CD14-positive monocyte (primary cell): ENCODE measurements around the gene CBX6. TPM values are rescaled to one million over a fixed set of nuclear protein-coding genes. Genes with fewer than 3 reads are reported as not detected.

ENCODE experiments used
- DNase-seq, 3 donors: peaks; one replicate each; pipeline ENCODE4 v3.0.0-alpha.2; 2011 to 2022
- H2AFZ ChIP-seq: 2 replicates; pipeline ENCODE4 v1.6.0; 2012; ENCODE audit warnings: mild to moderate bottlenecking, low read depth, low read length, inconsistent platforms; ENCODE audit not compliant: insufficient read depth, poor library complexity, severe bottlenecking
- H3K27ac ChIP-seq, 2 donors: 1 replicate in 1 of 2; 2 replicates in 1 of 2; pipeline ENCODE4 v1.5.1; 2012 to 2013; ENCODE audit warnings: low read length in 2 of 2, control low read depth in 1 of 2, inconsistent platforms in 1 of 2, low read depth in 1 of 2, mild to moderate bottlenecking in 1 of 2
- H3K27me3 ChIP-seq, 2 donors: one replicate each; pipeline versions ENCODE4 v1.6.0 to v1.6.1; 2011 to 2013; ENCODE audit warnings: low read length in 2 of 2; ENCODE audit not compliant: control insufficient read depth in 2 of 2, insufficient read depth in 2 of 2
- H3K36me3 ChIP-seq, 2 donors: replicated peaks in 1 of 2; 1 replicate in 1 of 2; 2 replicates in 1 of 2; pipeline versions ENCODE4 v1.5.1 to v1.6.1; 2012 to 2013; ENCODE audit warnings: low read length in 2 of 2, control low read depth in 1 of 2, inconsistent platforms in 1 of 2, mild to moderate bottlenecking in 1 of 2; ENCODE audit not compliant: insufficient read depth in 2 of 2, control insufficient read depth in 1 of 2
- H3K4me1 ChIP-seq, 2 donors: 1 replicate in 1 of 2; 2 replicates in 1 of 2; pipeline versions ENCODE4 v1.5.1 to v1.6.1; 2012 to 2013; ENCODE audit warnings: low read length in 2 of 2, control low read depth in 1 of 2, inconsistent platforms in 1 of 2, mild to moderate bottlenecking in 1 of 2, moderate library complexity in 1 of 2; ENCODE audit not compliant: insufficient read depth in 2 of 2, control insufficient read depth in 1 of 2
- H3K4me2 ChIP-seq: replicated peaks from 2 replicates; pipeline ENCODE3; 2012; ENCODE audit warnings: low read length, moderate library complexity, mild to moderate bottlenecking; ENCODE audit not compliant: poor library complexity, severe bottlenecking; ENCODE audit errors: extremely low read depth
- H3K4me3 ChIP-seq, 3 experiments: fragments of 200-600 bp in 1 of 3; sonication (generic) in 1 of 3; replicated peaks in 1 of 3; 1 replicate in 2 of 3; 2 replicates in 1 of 3; pipeline ENCODE4 v1.5.1; 2011 to 2013; ENCODE audit warnings: low read length in 3 of 3, mild to moderate bottlenecking in 3 of 3, control low read depth in 2 of 3, low read depth in 2 of 3, inconsistent platforms in 1 of 3, moderate library complexity in 1 of 3
- H3K79me2 ChIP-seq: 2 replicates; pipeline ENCODE4 v1.6.0; 2012; ENCODE audit warnings: mild to moderate bottlenecking, control low read depth, inconsistent platforms, low read length, moderate library complexity; ENCODE audit not compliant: insufficient read depth
- H3K9ac ChIP-seq: 2 replicates; pipeline ENCODE4 v1.6.0; 2017; ENCODE audit warnings: low read length, mild to moderate bottlenecking; ENCODE audit not compliant: insufficient read depth, poor library complexity, severe bottlenecking
- H3K9me3 ChIP-seq, 2 donors: replicated peaks in 1 of 2; 1 replicate in 1 of 2; 2 replicates in 1 of 2; pipeline versions ENCODE4 v1.5.1 to v1.6.1; 2012 to 2013; ENCODE audit warnings: low read length in 2 of 2, control low read depth in 1 of 2; ENCODE audit not compliant: control insufficient read depth in 1 of 2, insufficient read depth in 1 of 2
- H4K20me1 ChIP-seq: 2 replicates; pipeline ENCODE4 v1.6.0; 2012; ENCODE audit warnings: mild to moderate bottlenecking, low read length, control low read depth, moderate library complexity; ENCODE audit not compliant: insufficient read depth
- H3K27ac Mint-ChIP-seq, 7 donors: one replicate each; pipeline ENCODE4 v1.8.0; 2020; ENCODE audit warnings: mild to moderate bottlenecking in 7 of 7, mixed read lengths in 7 of 7, moderate library complexity in 6 of 7, inconsistent platforms in 2 of 7
- H3K27me3 Mint-ChIP-seq, 3 donors: one replicate each; pipeline ENCODE4 v1.8.0; 2021 to 2022; ENCODE audit warnings: low read depth in 3 of 3, mild to moderate bottlenecking in 3 of 3, mixed read lengths in 3 of 3, moderate library complexity in 3 of 3, inconsistent platforms in 1 of 3
- H3K36me3 Mint-ChIP-seq, 2 donors: one replicate each; pipeline ENCODE4 v1.8.0; 2020; ENCODE audit warnings: mixed read lengths in 2 of 2, inconsistent platforms in 1 of 2, mild to moderate bottlenecking in 1 of 2
- H3K4me1 Mint-ChIP-seq: one replicate; pipeline ENCODE4 v1.8.0; 2020; ENCODE audit warnings: mild to moderate bottlenecking, mixed read lengths
- H3K4me3 Mint-ChIP-seq, 2 donors: one replicate each; pipeline ENCODE4 v1.8.0; 2020; ENCODE audit warnings: mild to moderate bottlenecking in 2 of 2, mixed read lengths in 2 of 2, moderate library complexity in 1 of 2
- H3K9me3 Mint-ChIP-seq, 7 donors: one replicate each; pipeline ENCODE4 v1.8.0; 2020 to 2022; ENCODE audit warnings: mixed read lengths in 7 of 7, mild to moderate bottlenecking in 6 of 7, moderate library complexity in 6 of 7, inconsistent platforms in 2 of 7
- WGBS: methylation state at CpG from one replicate; pipeline ENCODE4 v1.1.5; 2013; ENCODE audit warnings: missing lambda C conversion rate; ENCODE audit not compliant: insufficient coverage; 5-methylcytosine and 5-hydroxymethylcytosine counted together
- intact Hi-C, 2 donors: fragments of 100-400 bp; cut with micrococcal nuclease; formaldehyde crosslinking; loops; one replicate each; pipeline versions ENCODE4 v1.15.0 to v1.15.1; 2023
- polyA plus RNA-seq, 3 donors: library from polyadenylated mRNA; depleted of rRNA in 1 of 3; unstranded in 2 of 3; stranded (reverse) in 1 of 3; fragments of 300-500 nt in 2 of 3; fragments of >200 nt in 1 of 3; fragmentation: Illumina TruSeq in 2 of 3; gene quantifications; 1 replicate in 2 of 3; 2 replicates in 1 of 3; pipeline ENCODE4 v1.2.3, GENCODE V29; 2012 to 2021
- TF ChIP-seq, protein P1 (sequence below): fragments of 200-600 bp; IDR thresholded peaks from one replicate; pipeline ENCODE4 v1.8.0; 2022; ENCODE audit warnings: antibody characterized with exemption, mild to moderate bottlenecking

CBX6 gene
- polyA plus RNA-seq, 3 donors: 2.1 to 26.7 (median 5.0) TPM

DNA sequence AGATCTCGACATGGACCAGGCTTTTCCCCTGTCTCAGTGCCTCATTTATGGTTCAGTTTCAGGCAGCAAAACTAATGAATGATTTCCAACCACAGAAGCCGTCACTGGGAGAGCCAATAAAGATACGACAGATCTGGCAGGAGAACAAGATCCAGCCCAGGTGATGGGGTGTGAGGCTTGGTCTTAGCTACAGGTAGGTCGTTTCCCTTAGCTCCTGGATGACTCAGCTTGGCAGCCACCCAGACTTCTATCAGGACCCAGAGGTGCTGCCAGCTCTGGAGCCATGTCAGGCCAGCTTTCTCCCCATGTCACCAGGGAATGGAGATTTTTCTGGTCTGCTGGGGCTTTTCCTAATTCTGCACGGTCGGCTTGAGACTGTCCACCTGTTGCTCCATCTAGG, 49.1 kb upstream of the CBX6 start:
- peaks cover 0 to 2% (median 0%) of the 10 kb centered on the region in 7 donors for H3K9me3 Mint-ChIP-seq
- H3K27ac ChIP-seq: no peak overlapping the region
- peaks cover 34 to 46% (median 40%) of the 10 kb centered on the region in 3 donors for H3K27me3 Mint-ChIP-seq
- no peaks in the 10 kb centered on the region for H3K9me3 ChIP-seq
- peaks cover 25 to 40% of the 10 kb centered on the region in 2 donors for H3K27me3 ChIP-seq
- no peak overlapping the region for H3K9ac ChIP-seq
- 83% methylated on average over 6 of the region's 6 CpGs for WGBS
- H3K4me1 Mint-ChIP-seq: peaks cover 5% of the 10 kb centered on the region
- H4K20me1 ChIP-seq: no peaks in the 10 kb centered on the region
- no peak overlapping the region for H3K4me3 ChIP-seq
- no peaks in the 10 kb centered on the region for H3K4me1 ChIP-seq
- no peak overlapping the region for H3K4me2 ChIP-seq
- intact Hi-C loops: no loop called here
- TF ChIP-seq, protein P1, sequence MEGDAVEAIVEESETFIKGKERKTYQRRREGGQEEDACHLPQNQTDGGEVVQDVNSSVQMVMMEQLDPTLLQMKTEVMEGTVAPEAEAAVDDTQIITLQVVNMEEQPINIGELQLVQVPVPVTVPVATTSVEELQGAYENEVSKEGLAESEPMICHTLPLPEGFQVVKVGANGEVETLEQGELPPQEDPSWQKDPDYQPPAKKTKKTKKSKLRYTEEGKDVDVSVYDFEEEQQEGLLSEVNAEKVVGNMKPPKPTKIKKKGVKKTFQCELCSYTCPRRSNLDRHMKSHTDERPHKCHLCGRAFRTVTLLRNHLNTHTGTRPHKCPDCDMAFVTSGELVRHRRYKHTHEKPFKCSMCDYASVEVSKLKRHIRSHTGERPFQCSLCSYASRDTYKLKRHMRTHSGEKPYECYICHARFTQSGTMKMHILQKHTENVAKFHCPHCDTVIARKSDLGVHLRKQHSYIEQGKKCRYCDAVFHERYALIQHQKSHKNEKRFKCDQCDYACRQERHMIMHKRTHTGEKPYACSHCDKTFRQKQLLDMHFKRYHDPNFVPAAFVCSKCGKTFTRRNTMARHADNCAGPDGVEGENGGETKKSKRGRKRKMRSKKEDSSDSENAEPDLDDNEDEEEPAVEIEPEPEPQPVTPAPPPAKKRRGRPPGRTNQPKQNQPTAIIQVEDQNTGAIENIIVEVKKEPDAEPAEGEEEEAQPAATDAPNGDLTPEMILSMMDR: no peak
- H3K27ac Mint-ChIP-seq: no peak overlapping the region
- H3K36me3 ChIP-seq: no peaks in the 10 kb centered on the region
- DNase-seq: no peak
- no peaks in the 10 kb centered on the region for H3K79me2 ChIP-seq
- H3K4me3 Mint-ChIP-seq: no peak overlapping the region
- H3K36me3 Mint-ChIP-seq: no peaks in the 10 kb centered on the region
- no peak overlapping the region for H2AFZ ChIP-seq

DNA sequence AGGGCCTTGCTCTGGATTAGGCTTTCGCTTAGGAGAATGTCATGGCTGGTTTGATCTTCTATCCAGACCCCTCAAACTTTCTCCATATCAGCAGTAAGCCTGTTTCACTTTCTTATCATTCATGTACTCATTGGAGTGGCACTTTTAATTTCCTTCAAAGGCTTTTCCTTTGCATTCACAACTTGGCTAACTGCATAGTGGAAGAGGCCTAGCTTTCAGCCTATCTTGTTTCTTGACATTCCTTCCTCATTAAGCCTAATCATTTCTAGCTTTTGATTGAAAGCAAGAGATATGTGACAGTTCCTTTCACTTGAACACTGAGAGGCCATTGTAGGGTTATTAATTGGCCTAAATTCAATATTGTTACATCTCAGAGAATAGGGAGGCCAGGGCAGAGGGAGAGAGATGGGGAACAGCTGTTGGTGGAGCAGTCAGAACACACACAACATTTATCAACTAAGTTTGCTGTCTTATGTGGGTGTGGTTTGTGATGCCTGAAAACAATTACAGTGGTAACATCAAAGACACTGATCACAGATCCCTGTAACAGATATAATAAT, 47.7 kb upstream of the CBX6 start:
- H3K9ac ChIP-seq: no peak overlapping the region
- no peak overlapping the region for H3K4me3 ChIP-seq
- H3K9me3 Mint-ChIP-seq: peaks cover 0 to 2% (median 0%) of the 10 kb centered on the region in 7 donors
- no peaks in the 10 kb centered on the region for H3K9me3 ChIP-seq
- H3K79me2 ChIP-seq: no peaks in the 10 kb centered on the region
- WGBS: 100% methylated on average over 1 of the region's 1 CpG
- H3K4me1 ChIP-seq: no peaks in the 10 kb centered on the region
- no peak overlapping the region for H2AFZ ChIP-seq
- H3K4me2 ChIP-seq: no peak overlapping the region
- no peak overlapping the region for H3K4me3 Mint-ChIP-seq
- H4K20me1 ChIP-seq: no peaks in the 10 kb centered on the region
- peaks cover 16 to 26% of the 10 kb centered on the region in 2 donors for H3K27me3 ChIP-seq
- peaks cover 5% of the 10 kb centered on the region for H3K4me1 Mint-ChIP-seq
- TF ChIP-seq, protein P1: no peak
- peaks cover 29 to 43% (median 34%) of the 10 kb centered on the region in 3 donors for H3K27me3 Mint-ChIP-seq
- no peaks in the 10 kb centered on the region for H3K36me3 ChIP-seq
- no peak overlapping the region for H3K27ac Mint-ChIP-seq
- no peaks in the 10 kb centered on the region for H3K36me3 Mint-ChIP-seq
- H3K27ac ChIP-seq: no peak overlapping the region
- DNase-seq: no peak
- intact Hi-C loops: no loop called here
